ENCODE data around the gene SNX21.

The SNX21 gene

DNA sequence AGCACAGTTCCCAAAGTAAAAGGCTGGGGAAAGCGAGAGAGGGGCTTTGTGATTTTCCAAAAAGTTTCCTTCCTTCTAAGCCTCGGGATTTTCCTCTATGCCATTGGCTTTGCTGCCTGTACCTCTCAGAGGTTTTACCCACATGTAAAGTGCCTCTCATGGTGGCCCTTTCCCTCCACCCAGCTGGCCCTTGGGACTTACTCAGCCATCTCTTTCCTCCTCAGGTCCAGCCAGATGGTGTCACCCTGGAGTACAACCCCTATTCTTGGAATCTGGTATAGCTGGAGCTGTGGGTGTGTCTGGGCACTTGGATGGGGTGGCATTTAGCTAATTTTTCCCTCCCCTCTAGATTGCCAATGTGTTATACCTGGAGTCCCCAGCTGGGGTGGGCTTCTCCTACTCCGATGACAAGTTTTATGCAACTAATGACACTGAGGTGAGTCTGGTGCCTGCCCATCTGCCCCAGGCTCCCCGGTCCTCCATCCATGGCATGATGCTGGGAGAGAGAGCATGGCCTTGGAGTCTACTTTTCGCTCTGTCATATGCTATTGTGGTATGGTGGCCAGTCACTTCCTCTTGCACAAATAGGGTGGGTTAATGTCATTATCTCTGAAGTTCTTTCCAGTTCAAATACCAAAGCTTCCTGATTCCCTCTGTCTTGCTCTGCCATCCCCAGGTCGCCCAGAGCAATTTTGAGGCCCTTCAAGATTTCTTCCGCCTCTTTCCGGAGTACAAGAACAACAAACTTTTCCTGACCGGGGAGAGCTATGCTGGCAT, 58.6 kb downstream of the SNX21 start:
- TF ChIP-seq TAF1 (IDR thresholded peaks at IDR 0.05; ENCODE audit: borderline replicate concordance, insufficient read depth, low read length) (no peak), SIN3A (IDR thresholded peaks at IDR 0.05; ENCODE audit: borderline replicate concordance, insufficient read depth, low read length) (no peak), FOXP2 (optimal IDR thresholded peaks at IDR 0.05; ENCODE audit: borderline replicate concordance, extremely low read depth, extremely low read length, insufficient read depth) (no peak), POLR2AphosphoS5 (IDR thresholded peaks at IDR 0.05; ENCODE audit: low read depth, low read length) (no peak)
- TF ChIP-seq, protein P1, sequence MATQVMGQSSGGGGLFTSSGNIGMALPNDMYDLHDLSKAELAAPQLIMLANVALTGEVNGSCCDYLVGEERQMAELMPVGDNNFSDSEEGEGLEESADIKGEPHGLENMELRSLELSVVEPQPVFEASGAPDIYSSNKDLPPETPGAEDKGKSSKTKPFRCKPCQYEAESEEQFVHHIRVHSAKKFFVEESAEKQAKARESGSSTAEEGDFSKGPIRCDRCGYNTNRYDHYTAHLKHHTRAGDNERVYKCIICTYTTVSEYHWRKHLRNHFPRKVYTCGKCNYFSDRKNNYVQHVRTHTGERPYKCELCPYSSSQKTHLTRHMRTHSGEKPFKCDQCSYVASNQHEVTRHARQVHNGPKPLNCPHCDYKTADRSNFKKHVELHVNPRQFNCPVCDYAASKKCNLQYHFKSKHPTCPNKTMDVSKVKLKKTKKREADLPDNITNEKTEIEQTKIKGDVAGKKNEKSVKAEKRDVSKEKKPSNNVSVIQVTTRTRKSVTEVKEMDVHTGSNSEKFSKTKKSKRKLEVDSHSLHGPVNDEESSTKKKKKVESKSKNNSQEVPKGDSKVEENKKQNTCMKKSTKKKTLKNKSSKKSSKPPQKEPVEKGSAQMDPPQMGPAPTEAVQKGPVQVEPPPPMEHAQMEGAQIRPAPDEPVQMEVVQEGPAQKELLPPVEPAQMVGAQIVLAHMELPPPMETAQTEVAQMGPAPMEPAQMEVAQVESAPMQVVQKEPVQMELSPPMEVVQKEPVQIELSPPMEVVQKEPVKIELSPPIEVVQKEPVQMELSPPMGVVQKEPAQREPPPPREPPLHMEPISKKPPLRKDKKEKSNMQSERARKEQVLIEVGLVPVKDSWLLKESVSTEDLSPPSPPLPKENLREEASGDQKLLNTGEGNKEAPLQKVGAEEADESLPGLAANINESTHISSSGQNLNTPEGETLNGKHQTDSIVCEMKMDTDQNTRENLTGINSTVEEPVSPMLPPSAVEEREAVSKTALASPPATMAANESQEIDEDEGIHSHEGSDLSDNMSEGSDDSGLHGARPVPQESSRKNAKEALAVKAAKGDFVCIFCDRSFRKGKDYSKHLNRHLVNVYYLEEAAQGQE (IDR thresholded peaks at IDR 0.05; ENCODE audit: insufficient read depth in 1 of 2, low read depth in 2 of 2, low read length in 2 of 2) = no peak

All from PFSK-1 (cell line).